Parathyroid adenoma (tissue), 2 donors: ENCODE results near the gene SNX14.

Experiments used
- H2AFZ ChIP-seq: fragments of 300-600 bp; sonication (generic); one replicate; pipeline ENCODE4 v1.7.0; 2017; ENCODE audit warnings: antibody characterized with exemption, mild to moderate bottlenecking
- H3K27ac ChIP-seq: fragments of 300-600 bp; sonication (generic); one replicate; pipeline ENCODE4 v1.7.0; 2017
- H3K27me3 ChIP-seq: fragments of 300-600 bp; sonication (generic); one replicate; pipeline ENCODE4 v1.7.0; 2017; ENCODE audit warnings: low read length; ENCODE audit not compliant: control insufficient read depth, insufficient read depth
- H3K36me3 ChIP-seq: fragments of 300-600 bp; sonication (generic); one replicate; pipeline ENCODE4 v1.7.0; 2017; ENCODE audit warnings: low read length; ENCODE audit not compliant: control insufficient read depth, insufficient read depth
- H3K4me1 ChIP-seq: fragments of 300-600 bp; sonication (generic); one replicate; pipeline ENCODE4 v1.7.0; 2017; ENCODE audit warnings: control low read depth
- H3K4me2 ChIP-seq: fragments of 300-600 bp; sonication (generic); one replicate; pipeline ENCODE4 v1.7.0; 2017; ENCODE audit warnings: low read length
- H3K4me3 ChIP-seq: fragments of 300-600 bp; sonication (generic); one replicate; pipeline ENCODE4 v1.7.0; 2017; ENCODE audit warnings: low read depth, low read length
- H3K79me2 ChIP-seq: fragments of 300-600 bp; sonication (generic); one replicate; pipeline ENCODE4 v1.7.0; 2017; ENCODE audit warnings: control low read depth
- H3K9ac ChIP-seq: fragments of 300-600 bp; sonication (generic); one replicate; pipeline ENCODE4 v1.7.0; 2017; ENCODE audit warnings: mild to moderate bottlenecking
- H3K9me3 ChIP-seq: fragments of 300-600 bp; sonication (generic); one replicate; pipeline ENCODE4 v1.7.0; 2017; ENCODE audit warnings: low read length; ENCODE audit not compliant: control insufficient read depth
- TF ChIP-seq, protein P1 (sequence below): fragments of 300-600 bp; sonication (generic); IDR thresholded peaks from one replicate; pipeline ENCODE4 v1.7.0; 2017; ENCODE audit warnings: antibody characterized with exemption, mild to moderate bottlenecking
- donor health status: primary hyperparathyroidism.

Gene SNX14, protein sequence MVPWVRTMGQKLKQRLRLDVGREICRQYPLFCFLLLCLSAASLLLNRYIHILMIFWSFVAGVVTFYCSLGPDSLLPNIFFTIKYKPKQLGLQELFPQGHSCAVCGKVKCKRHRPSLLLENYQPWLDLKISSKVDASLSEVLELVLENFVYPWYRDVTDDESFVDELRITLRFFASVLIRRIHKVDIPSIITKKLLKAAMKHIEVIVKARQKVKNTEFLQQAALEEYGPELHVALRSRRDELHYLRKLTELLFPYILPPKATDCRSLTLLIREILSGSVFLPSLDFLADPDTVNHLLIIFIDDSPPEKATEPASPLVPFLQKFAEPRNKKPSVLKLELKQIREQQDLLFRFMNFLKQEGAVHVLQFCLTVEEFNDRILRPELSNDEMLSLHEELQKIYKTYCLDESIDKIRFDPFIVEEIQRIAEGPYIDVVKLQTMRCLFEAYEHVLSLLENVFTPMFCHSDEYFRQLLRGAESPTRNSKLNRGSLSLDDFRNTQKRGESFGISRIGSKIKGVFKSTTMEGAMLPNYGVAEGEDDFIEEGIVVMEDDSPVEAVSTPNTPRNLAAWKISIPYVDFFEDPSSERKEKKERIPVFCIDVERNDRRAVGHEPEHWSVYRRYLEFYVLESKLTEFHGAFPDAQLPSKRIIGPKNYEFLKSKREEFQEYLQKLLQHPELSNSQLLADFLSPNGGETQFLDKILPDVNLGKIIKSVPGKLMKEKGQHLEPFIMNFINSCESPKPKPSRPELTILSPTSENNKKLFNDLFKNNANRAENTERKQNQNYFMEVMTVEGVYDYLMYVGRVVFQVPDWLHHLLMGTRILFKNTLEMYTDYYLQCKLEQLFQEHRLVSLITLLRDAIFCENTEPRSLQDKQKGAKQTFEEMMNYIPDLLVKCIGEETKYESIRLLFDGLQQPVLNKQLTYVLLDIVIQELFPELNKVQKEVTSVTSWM

DNA sequence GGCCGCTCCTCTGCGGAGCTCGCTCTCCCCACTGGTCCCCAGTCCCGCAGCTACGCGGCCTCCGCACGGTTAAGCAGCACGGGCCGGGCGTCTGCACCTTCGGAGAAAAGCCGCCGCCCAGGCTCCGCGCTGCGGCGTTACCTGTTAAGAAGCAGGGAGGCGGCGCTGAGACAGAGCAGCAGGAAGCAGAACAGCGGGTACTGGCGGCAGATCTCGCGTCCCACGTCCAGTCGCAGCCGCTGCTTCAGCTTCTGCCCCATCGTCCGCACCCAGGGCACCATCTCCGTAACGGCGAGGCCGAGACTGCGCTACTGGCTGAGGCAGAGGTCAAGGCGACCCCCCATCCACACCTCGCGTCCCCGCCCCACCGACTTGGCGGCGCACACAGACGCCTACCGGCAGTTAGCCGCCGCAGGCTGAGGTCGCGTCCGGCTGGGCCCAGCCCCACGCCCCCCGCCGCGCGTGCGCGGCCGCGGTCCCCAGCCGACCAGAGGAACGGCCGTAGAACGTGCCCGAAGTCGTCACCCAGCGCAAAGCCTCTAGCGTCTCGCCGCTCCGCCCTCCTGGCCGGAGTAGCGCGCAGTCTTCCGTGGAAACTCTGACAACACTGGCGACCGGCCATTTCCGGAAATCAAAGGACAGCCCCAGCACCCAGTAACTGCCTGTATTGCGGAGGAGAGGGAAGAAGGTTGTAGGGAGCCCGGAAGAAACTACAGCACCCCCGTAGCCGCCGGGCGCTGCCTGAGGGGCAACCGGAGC, at the start of gene SNX14:
TSS of gene SNX14 (minus strand) at position 421 of the 759 bp plus-strand sequence. CDS start at position 281, 140 bp downstream.
- H3K4me2 ChIP-seq = peak within 1 kb of the TSS; percentile 85
- peak within 1 kb of the TSS; percentile 82 for H2AFZ ChIP-seq
- no peaks in the 10 kb centered on the region for H3K36me3 ChIP-seq
- peak within 1 kb of the TSS; percentile 70 for H3K4me3 ChIP-seq
- TF ChIP-seq, protein P1, sequence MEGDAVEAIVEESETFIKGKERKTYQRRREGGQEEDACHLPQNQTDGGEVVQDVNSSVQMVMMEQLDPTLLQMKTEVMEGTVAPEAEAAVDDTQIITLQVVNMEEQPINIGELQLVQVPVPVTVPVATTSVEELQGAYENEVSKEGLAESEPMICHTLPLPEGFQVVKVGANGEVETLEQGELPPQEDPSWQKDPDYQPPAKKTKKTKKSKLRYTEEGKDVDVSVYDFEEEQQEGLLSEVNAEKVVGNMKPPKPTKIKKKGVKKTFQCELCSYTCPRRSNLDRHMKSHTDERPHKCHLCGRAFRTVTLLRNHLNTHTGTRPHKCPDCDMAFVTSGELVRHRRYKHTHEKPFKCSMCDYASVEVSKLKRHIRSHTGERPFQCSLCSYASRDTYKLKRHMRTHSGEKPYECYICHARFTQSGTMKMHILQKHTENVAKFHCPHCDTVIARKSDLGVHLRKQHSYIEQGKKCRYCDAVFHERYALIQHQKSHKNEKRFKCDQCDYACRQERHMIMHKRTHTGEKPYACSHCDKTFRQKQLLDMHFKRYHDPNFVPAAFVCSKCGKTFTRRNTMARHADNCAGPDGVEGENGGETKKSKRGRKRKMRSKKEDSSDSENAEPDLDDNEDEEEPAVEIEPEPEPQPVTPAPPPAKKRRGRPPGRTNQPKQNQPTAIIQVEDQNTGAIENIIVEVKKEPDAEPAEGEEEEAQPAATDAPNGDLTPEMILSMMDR = peak; percentile 10
- no peaks in the 10 kb centered on the region for H3K9me3 ChIP-seq
- no peaks in the 10 kb centered on the region for H3K27me3 ChIP-seq
- H3K4me1 ChIP-seq = peaks cover 5% of the 10 kb centered on the region
- peak within 1 kb of the TSS; percentile 92 for H3K27ac ChIP-seq
- peak within 1 kb of the TSS; percentile 32 for H3K9ac ChIP-seq
- H3K79me2 ChIP-seq = peaks cover 30% of the 10 kb centered on the region

DNA sequence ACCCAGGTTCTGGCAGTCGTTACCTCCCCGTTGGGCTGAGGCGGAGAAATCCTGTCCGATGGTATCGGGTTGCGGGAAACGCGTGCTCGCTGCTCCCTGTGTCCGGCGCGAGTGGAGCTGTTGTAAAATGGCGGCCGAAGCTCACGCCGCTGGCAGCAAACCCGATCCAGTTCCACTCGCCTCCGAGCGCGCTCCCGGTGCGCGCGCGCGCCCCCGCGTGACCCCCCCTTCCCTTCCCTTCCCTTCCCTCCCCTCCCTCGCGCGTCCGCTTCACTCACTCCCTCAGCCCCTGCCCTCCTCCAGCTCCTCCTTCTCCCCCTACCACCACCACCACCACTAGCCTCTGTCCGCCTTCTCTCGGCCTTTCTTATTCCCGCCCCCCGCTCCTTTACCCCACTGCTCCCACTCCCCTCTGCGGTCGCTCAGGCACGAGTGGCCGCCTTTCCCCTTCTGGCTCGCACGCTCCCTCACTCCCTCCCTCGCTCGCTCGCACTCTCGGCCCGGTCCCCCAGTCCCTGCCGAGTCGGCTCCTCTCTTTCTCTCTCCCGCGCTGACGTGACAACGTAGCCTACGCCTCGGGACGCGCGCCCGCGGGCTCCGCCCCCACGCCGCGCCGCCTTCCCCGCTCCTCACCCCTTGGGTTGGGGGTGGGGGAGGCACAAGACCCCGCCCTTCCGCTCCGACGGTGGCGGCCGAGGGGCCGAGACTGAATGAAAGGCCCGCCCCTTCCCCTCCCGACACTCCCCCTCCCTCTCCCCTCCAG, 49.3 kb upstream of the SNX14 start, which contains the start of gene SYNCRIP:
TSS of gene SYNCRIP (minus strand) at position 113 of the 763 bp plus-strand sequence. CDS start 1,447 bp downstream, outside the sequence.
- Histone ChIP-seq H2AFZ (peak within 1 kb of the TSS; percentile 99), H3K9ac (peak within 1 kb of the TSS; percentile 99), H3K9me3 (no peaks in the 10 kb centered on the region), H3K4me3 (peak within 1 kb of the TSS; percentile 97), H3K4me1 (peaks cover 8% of the 10 kb centered on the region), H3K27me3 (no peaks in the 10 kb centered on the region), H3K79me2 (peaks cover 31% of the 10 kb centered on the region), H3K27ac (peak within 1 kb of the TSS; percentile 100), H3K36me3 (no peaks in the 10 kb centered on the region), H3K4me2 (peak within 1 kb of the TSS; percentile 94)
- TF ChIP-seq, protein P1 = no peak

DNA sequence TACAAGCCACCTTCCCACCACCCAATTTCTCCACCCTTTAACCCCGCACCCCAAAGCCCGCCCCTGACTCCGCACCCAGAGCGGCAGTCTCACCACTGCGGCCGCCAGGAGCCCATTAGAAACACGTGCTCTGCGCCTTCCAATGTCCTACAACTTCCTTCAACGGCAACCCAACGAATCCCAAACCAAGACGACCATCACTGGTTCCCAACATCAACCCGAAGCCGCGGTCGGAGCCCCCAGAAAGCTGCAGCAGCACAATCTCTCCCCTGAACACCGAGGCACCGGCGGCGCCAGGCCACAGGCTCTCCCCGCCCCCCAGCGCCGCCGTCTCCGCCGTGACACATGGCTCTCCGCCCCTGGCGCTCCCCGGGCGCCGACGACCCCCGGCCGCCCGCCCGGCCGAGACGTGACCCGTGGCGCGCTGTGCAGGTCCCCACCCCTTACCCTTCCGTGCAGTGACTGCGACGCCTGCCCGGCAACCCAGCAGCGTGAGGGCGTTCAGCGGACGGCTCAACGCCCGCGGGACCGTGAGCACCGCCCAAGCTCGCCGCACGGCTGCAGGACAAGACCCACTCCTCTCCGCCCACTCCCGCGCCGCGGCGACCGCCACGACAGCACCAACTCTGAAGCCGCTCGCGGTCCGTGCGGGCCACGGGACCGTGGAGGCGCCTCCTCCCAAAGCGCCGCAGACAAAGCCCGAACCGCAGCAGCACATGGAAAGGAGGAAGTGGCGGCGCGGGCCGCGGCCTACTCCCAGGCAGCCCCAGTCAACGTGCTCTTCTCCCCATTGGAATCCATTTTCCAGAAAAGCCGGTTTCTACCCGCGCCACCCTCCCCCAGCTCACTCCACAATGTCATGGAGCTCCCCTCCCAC, 48.5 kb upstream of the SNX14 start:
- no peaks in the 10 kb centered on the region for H3K27me3 ChIP-seq
- no peaks in the 10 kb centered on the region for H3K9me3 ChIP-seq
- peak overlapping the region; percentile 100 for H3K27ac ChIP-seq
- peaks cover 40% of the 10 kb centered on the region for H3K79me2 ChIP-seq
- H3K4me2 ChIP-seq = peak overlapping the region; percentile 77
- peaks cover 8% of the 10 kb centered on the region for H3K4me1 ChIP-seq
- no peaks in the 10 kb centered on the region for H3K36me3 ChIP-seq
- H3K4me3 ChIP-seq = peak overlapping the region; percentile 97
- peak overlapping the region; percentile 92 for H2AFZ ChIP-seq
- TF ChIP-seq, protein P1 = no peak
- H3K9ac ChIP-seq = peak overlapping the region; percentile 99
